ENCODE measurements around the gene APOL1. TPM values are rescaled to one million over a fixed set of nuclear protein-coding genes. Genes with fewer than 3 reads are reported as not detected.

APOL1 gene
- total and polyA plus RNA-seq, 2 of the 13 experiments (the other 11 are each of a cell fraction or from before 2014, with no cell fraction given), result 20.3 to 75.0 TPM

DNA sequence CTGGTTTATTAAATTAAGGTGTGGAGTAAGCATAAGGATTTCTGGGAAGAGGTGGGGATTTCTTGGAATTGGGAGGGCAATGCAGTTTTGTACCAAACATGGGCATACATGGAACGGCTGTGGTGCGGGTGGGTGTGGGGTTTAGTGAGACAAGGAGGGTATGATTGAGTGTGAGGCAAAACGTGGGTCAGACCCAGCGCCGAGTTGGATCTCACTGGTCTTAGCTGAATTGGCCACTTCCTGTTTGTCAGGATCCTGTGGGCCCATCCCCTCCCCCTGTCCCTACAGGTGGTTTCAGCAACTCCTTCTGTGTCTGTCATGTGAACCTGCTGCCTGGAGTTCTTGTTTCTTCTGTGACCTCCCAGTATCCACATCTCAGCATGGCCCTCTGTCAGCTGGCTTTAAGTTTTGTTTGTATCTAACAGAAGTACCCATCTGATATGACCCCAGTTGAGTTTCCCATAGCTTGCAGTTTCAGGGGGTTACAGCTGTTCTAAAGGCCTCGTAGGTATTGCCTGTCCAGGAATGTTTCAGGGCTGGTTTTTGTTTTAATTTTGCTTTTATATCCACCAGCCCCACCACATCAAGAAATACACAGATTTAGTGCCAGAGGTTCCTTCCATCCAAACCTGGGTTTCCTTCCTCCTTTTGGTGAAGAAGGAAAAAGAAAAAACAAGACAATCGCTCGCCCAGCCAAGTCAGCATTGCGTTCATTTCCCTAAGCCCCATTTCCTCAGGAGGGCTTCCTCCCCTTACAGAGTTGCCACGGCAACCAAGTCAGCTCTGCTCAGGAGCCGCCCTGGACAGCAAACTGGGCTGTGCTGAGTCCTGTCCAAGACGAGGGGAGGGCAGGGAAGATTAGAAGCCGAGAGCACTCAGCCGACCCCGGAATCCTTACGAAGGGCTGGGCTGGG is 6.0 kb downstream of the APOL1 start:
- WGBS (ENCODE audit: low lambda C conversion rate), result 88% methylated on average over 16 of the region's 16 CpGs
- in situ Hi-C loops (cut with HindIII; ENCODE audit: extremely low pct_ligation_motif_present, low pct_unique_long_range_greater_than_20kb), result no loop called here
- H3K4me2 ChIP-seq (ENCODE audit: low read depth, low read length), result no peak overlapping the region
- CTCF ChIA-PET (ENCODE audit: low intra/inter-chr PET ratio, low total read pairs), result no interaction called here
- peaks cover 9 to 59% of the 10 kb centered on the region in 2 experiments for H3K36me3 ChIP-seq (replicated peaks in 1 of 2; ENCODE audit: control insufficient read depth in 1 of 2, insufficient read depth in 2 of 2, low read length in 2 of 2)
- no peak overlapping the region for H3K9ac ChIP-seq (ENCODE audit: insufficient read depth, low read depth, low read length)
- H3K79me2 ChIP-seq (ENCODE audit: insufficient read depth, low read length), result peaks cover 20% of the 10 kb centered on the region
- no peak overlapping the region for H2AFZ ChIP-seq (ENCODE audit: low read length)
- H3K9me3 ChIP-seq (ENCODE audit: low read length), result no peaks in the 10 kb centered on the region
- ATAC-seq, result no peak
- intact Hi-C loops (cut with micrococcal nuclease; ENCODE audit: unreplicated experiment), result no loop called here
- no peaks in the 10 kb centered on the region for H3K27me3 ChIP-seq (ENCODE audit: control insufficient read depth in 1 of 2, insufficient read depth in 2 of 2, low read length in 2 of 2)
- TF ChIP-seq ADNP (CRISPR knock-in tag; IDR thresholded peaks at IDR 0.05), result no peak
- TF ChIP-seq MAFK (conservative IDR thresholded peaks at IDR 0.05 in 1 of 2, IDR thresholded peaks at IDR 0.05 in 1 of 2; ENCODE audit: low read length in 2 of 2), result peak in 1 of 2 experiments; percentile 4; a peak in 1 of 4 replicates
- no peak for TF ChIP-seq RARG (CRISPR knock-in tag; IDR thresholded peaks at IDR 0.05; ENCODE audit: low read depth)
- TF ChIP-seq, protein P1, sequence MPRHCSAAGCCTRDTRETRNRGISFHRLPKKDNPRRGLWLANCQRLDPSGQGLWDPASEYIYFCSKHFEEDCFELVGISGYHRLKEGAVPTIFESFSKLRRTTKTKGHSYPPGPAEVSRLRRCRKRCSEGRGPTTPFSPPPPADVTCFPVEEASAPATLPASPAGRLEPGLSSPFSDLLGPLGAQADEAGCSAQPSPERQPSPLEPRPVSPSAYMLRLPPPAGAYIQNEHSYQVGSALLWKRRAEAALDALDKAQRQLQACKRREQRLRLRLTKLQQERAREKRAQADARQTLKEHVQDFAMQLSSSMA (CRISPR knock-in tag; IDR thresholded peaks at IDR 0.05), result no peak
- TF ChIP-seq GATA4 (IDR thresholded peaks at IDR 0.05; ENCODE audit: borderline replicate concordance, low read depth), result no peak
- TF ChIP-seq POLR2A (IDR thresholded peaks at IDR 0.05; ENCODE audit: insufficient read depth in 1 of 2, low read depth in 2 of 2, low read length in 2 of 2), result 0 out of 4 replicates have a peak, but pooled peaks of 1 of the 2 experiments have one; percentile 12
- TF ChIP-seq, protein P2, sequence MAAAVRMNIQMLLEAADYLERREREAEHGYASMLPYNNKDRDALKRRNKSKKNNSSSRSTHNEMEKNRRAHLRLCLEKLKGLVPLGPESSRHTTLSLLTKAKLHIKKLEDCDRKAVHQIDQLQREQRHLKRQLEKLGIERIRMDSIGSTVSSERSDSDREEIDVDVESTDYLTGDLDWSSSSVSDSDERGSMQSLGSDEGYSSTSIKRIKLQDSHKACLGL (CRISPR knock-in tag; IDR thresholded peaks at IDR 0.05), result no peak
- TF ChIP-seq, protein P3, sequence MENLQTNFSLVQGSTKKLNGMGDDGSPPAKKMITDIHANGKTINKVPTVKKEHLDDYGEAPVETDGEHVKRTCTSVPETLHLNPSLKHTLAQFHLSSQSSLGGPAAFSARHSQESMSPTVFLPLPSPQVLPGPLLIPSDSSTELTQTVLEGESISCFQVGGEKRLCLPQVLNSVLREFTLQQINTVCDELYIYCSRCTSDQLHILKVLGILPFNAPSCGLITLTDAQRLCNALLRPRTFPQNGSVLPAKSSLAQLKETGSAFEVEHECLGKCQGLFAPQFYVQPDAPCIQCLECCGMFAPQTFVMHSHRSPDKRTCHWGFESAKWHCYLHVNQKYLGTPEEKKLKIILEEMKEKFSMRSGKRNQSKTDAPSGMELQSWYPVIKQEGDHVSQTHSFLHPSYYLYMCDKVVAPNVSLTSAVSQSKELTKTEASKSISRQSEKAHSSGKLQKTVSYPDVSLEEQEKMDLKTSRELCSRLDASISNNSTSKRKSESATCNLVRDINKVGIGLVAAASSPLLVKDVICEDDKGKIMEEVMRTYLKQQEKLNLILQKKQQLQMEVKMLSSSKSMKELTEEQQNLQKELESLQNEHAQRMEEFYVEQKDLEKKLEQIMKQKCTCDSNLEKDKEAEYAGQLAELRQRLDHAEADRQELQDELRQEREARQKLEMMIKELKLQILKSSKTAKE (CRISPR knock-in tag; IDR thresholded peaks at IDR 0.05; ENCODE audit: borderline replicate concordance), result no peak
- TF ChIP-seq, protein P4, sequence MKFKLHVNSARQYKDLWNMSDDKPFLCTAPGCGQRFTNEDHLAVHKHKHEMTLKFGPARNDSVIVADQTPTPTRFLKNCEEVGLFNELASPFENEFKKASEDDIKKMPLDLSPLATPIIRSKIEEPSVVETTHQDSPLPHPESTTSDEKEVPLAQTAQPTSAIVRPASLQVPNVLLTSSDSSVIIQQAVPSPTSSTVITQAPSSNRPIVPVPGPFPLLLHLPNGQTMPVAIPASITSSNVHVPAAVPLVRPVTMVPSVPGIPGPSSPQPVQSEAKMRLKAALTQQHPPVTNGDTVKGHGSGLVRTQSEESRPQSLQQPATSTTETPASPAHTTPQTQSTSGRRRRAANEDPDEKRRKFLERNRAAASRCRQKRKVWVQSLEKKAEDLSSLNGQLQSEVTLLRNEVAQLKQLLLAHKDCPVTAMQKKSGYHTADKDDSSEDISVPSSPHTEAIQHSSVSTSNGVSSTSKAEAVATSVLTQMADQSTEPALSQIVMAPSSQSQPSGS (CRISPR knock-in tag; IDR thresholded peaks at IDR 0.05), result no peak
- TF ChIP-seq RBFOX2 (IDR thresholded peaks at IDR 0.05; ENCODE audit: low read depth, low read length), result 0 out of 2 replicates have a peak, but pooled peaks have one; percentile 33
- TF ChIP-seq PLRG1 (conservative IDR thresholded peaks at IDR 0.05), result no peak
- no peak for TF ChIP-seq KLF6 (CRISPR knock-in tag; IDR thresholded peaks at IDR 0.05)
- TF ChIP-seq ZNF143 (CRISPR knock-in tag; IDR thresholded peaks at IDR 0.05), result no peak
- TF ChIP-seq CEBPG (CRISPR knock-in tag; IDR thresholded peaks at IDR 0.05), result no peak
- TF ChIP-seq ZNF460 (CRISPR knock-in tag; IDR thresholded peaks at IDR 0.05; ENCODE audit: borderline replicate concordance), result no peak
- TF ChIP-seq XBP1 (CRISPR knock-in tag; IDR thresholded peaks at IDR 0.05), result no peak
- no peak for TF ChIP-seq SAP130 (CRISPR knock-in tag; IDR thresholded peaks at IDR 0.05; ENCODE audit: low read depth)
- no peak for TF ChIP-seq JUNB (CRISPR knock-in tag; IDR thresholded peaks at IDR 0.05; ENCODE audit: borderline replicate concordance)
- no peak for DNase-seq (ENCODE audit: low spot score)
- FAIRE-seq, result no peak
- H3K27ac ChIP-seq (ENCODE audit: extremely low read length, insufficient read depth, low read length), result no peak overlapping the region
- POLR2A ChIA-PET, result interaction anchor here (0.5 kb wide), 1 partner anchor 61 kb away, joined by 3 read pairs; no protein-coding TSS in a partner anchor
- no peaks in the 10 kb centered on the region for H4K20me1 ChIP-seq (ENCODE audit: insufficient read depth, low read length)
- BruUV-seq (replicated peaks), result no TSS peak
- no peak overlapping the region for H3K4me3 ChIP-seq (replicated peaks in 1 of 3; ENCODE audit: insufficient read depth in 1 of 3, low read depth in 2 of 3, low read length in 3 of 3)
- H3K4me1 ChIP-seq (ENCODE audit: insufficient read depth, low read length), result peaks cover 85% of the 10 kb centered on the region
